Dermis microvascular lymphatic vessel endothelial cell (primary cell): ENCODE measurements around the gene SEMA5B. TPM values are rescaled to one million over a fixed set of nuclear protein-coding genes. Genes with fewer than 3 reads are reported as not detected.

ENCODE experiments used
- DNase-seq, 2 donors: peaks; one replicate each; pipeline versions ENCODE4 v3.0.0 to v3.0.0-alpha.2; 2010; ENCODE audit warnings: low read depth in 2 of 2
- total RNA-seq: library from RNA; depleted of rRNA; stranded (reverse); fragments of >200 nt; gene quantifications from 2 replicates; pipeline ENCODE4 v1.2.1, GENCODE V29; 2014

The SEMA5B gene
- total RNA-seq, 1 donor from 2014 or later: under 0.01 TPM

DNA sequence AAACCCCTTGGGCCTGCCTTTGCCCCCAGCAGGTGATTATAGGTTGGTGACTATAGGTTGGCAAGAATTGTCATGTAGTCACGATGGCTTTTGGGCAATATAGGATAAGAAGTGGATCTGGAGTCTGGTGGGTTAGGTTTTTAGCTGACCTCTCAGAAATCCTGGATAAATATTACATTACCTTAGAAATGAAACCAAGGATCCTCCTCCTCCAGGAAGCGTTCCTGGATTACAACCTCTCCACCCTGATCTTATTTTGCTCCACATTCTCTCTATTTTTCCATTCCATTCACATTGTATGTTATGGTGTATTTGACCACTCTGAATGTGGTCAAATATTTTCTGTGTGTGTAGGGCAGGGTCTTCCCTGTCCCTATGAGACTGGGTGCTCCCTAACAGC lies 82.3 kb downstream of the SEMA5B start:
- DNase-seq: no peak

DNA sequence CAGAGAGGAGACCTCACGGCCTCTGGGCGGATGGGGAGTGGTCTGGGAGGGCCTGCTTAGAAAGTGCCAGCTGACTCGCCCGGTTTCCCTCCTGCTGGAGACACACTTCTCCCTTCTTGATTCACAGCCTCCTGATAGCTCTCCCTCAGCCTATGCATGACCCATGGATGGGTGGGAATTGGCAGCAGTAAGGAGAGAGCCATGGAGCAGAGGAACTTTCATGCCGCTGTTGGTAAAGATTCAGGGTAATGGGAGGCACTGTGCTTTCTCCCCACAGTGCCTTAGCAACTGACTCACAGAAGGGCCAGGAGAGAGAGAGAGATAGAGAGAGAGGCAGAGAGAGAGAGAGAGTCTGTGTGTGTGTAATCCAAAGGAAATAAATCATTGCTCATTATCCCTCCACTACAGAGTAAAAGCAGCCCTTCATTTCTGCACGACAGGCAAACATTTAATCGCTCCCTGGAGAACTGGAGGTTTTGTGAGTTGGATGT lies 82.8 kb downstream of the SEMA5B start:
- no peak for DNase-seq

GRCh38 chr3:122943828-122944190 lies 83.8 kb downstream of the SEMA5B start:
- no peak for DNase-seq

DNA sequence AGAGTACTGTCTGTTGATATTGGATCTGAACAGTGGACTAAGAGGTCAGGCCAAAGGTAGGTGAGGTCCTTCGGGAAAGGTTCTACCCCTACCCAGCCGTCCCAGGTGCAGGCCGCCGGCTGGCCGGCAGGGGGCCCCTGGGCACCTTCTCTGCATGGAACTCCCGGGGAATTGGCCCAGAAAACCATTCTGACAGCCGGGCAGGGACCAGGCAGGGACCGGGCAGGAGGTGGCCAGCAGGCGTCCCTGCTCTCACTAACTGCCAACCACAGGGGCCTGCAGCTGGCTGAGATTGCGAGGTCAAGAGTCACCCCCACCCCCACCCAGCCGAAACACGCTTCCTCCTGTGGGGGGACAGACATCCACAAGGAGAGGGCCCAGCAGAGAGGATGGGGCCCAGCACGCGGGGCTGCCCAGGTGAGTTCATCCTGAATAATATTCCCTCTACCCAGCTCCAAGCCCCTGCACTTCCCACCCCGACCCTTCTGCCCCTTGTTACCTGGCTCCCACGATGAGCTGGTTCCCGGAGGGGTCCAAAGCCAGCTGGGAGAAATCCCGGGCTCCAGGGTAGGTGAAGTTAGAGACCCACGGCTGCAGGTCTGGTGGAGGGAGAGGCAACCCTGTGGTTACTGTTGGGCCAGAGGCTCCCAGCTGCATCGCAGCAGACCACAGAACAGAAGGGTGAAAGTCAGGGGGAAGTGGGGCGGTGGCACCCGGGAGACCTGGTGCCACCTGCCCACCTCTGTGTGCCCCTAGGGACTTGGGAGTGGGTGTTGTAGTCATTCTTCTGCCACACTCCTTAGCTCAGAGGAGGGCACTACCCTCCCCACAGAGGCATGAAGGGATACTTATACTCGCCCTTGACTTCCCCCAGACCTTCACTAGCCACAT lies 84.4 kb downstream of the SEMA5B start:
- DNase-seq: peak; percentile 48 to 66

GRCh38 chr3:122942239-122942638 lies 85.3 kb downstream of the SEMA5B start:
- DNase-seq: no peak

DNA sequence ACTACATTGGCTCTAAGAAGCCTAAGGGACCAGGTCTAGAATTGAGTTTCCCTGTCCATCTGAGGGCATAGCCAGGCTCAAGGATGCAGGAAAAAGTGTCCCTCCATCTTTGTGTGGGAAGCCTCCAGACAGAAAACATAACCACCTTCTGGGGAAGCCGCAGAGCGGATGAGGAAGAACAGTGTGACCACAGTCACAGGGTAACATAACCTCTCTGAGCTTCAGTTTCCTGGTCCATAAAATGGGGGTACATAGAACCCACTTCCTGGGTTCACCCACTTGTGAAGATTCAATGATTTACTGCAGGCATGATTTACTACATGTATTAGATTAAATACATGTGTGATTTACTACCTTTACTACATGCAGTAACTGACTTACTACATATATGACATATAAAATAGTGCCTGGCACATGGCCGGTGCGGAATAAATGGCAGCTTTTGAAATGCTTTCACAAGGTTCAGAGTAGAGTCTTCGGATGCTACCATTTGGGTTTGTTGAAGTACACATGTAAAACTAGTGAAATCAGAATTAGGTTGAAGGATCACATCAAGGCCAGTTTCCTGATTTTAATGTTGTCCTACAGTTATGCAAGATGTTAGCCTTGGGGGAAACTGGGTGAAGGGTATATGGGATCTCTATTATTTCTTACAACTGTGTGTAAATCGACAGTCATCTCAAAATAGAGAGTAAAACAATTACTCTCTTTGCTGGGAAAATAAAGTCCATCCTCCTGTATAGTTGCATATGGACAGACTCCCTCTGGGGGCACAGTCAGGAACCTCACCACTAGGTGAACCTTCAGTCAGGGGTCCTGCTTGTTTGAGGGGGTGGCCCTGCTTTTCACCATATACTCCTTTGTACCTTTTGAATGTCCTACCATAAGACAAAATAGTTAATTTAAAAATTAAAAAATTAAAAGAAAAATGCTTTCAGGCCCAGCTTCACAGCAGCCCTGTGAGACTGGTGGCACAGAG lies 86.0 kb downstream of the SEMA5B start:
- peak in 1 of 2 donors; percentile 24 for DNase-seq

- DNase-seq: no peak
Observed at GRCh38 chr3:122940628-122941086, 86.9 kb downstream of the SEMA5B start.

- no peak for DNase-seq
Observed at GRCh38 chr3:122938783-122939425, 88.7 kb downstream of the SEMA5B start.

GRCh38 chr3:122937745-122938144 lies 89.8 kb downstream of the SEMA5B start:
- no peak for DNase-seq

- DNase-seq: no peak
Observed at GRCh38 chr3:122936986-122937385, 90.6 kb downstream of the SEMA5B start.

- no peak for DNase-seq
Observed at GRCh38 chr3:122936335-122936734, 91.2 kb downstream of the SEMA5B start.

- DNase-seq: no peak
Observed at GRCh38 chr3:122934251-122934650, 93.3 kb downstream of the SEMA5B start.

DNA sequence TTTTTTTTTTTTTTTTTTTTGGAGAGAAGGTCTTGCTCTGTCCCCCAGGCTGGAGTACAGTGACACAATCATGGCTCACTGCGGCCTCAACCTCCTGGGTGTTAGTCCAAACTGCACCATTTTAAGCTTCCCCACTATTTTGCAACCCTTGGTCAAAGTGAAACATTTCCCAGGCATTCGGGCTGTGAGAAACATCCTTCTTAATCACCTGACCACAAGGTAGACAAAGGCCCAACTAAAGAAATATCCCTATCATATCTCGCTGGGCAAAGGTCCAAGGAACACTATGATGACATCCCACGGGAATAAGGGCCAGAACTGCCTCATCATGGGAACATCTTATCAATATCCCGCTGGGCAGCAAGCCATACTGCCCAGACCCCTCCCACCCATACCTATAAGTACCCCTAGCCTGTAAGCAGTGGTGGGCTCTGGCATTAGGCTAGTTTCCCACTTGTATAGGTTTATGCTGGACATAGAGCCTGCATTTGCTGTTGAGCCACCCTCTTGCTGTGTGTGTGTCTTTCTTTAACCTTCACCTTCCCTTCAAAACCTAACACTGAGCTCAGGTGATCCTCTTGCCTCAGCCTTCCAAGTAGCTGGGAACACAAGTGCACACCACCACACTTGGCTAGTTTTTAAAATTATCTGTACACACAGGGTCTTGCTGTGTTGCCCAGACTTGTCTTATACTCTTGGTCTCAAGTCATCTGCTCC lies 95.2 kb downstream of the SEMA5B start:
- DNase-seq: no peak

- DNase-seq: no peak
Observed at GRCh38 chr3:122931636-122932035, 95.9 kb downstream of the SEMA5B start.

GRCh38 chr3:122930063-122930997 lies 97.2 kb downstream of the SEMA5B start:
- no peak for DNase-seq

DNA sequence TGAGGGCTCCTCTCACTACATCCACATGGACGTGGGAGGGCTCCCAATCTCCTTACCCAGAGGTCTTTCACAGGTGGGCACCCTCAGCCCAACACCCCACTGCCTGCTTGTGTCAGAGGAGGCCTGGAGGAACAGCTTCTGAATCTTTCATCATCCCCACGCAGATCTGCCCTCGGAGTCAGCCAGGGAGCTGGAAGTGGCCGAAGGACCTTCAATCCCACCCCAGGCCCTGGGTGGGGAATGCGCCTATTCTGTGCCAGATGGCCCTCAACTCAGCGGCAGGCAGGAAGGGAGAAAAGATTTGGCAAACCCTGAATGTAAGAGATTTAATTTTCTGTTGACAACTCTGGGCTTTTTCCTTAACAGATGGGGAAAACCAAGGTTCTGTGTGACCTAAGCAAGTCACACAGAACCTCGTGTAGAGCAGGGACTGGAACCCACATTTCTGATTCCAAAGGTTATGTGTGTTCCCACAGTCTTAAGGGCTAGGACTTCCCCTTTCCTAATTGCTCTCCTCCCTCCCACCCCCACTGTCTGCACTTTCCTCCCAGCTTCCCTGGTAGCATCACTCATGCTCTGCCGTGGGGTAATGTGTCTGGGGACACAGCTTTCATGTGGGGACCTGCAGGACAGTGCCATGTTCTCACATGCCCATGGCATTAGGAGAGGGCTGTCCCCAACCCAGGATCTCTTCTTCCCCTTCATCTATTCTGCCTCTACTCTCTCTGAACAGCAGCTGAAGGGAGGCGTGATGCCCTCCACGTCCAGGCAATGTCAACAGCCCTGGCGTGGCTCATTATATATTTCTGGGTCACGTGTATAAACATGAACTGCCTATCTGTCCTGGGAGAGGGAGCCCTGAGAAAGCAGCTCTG lies 98.1 kb downstream of the SEMA5B start:
- DNase-seq: no peak

GRCh38 chr3:122928396-122929187 lies 99.0 kb downstream of the SEMA5B start:
- no peak for DNase-seq

GRCh38 chr3:122927726-122928125 lies 99.8 kb downstream of the SEMA5B start:
- no peak for DNase-seq
